NCI-H187 treated with DMSO at 0.1 percent for 48 hours (cell line): ENCODE data around the gene TOX2.

ENCODE experiments used
- DNase-seq: peaks from one replicate; lab custom pipeline; 2025; lab: John Stamatoyannopoulos, UW

TOX2 gene

DNA sequence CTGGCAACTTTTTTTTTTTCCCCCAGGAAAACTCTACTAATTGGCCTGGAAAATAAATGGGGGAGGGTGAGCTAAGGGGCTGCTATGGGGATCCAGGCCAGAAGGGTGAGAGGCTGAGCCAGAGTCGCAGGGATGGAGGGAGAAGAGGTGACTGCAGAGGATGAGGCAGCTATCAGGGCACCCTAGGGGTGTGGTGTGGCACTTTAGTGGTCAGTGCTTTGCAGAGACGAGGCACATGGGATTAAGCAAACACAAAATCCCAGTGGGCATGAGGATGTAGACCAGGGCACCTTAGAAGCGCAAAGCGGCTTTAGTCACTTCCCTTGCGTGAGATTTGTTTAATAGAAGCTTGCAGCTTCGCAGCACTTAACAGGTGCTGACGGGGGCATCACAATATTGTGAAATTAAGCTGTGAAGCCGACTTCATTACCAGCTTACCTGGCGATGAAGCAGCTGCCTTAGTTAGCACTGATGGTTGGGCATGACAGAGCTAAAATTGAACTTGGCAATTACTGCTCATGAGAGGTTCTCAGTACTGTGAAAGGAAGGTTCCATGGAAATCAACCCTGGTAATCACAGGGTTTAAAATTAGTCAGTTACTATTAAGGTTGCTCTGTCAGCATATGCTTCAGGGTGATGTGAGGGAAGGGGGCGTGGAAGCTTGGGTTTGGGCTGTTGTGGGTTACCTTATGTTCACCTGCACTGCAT lies 26.0 kb downstream of the TOX2 start:
- DNase-seq = no peak

DNA sequence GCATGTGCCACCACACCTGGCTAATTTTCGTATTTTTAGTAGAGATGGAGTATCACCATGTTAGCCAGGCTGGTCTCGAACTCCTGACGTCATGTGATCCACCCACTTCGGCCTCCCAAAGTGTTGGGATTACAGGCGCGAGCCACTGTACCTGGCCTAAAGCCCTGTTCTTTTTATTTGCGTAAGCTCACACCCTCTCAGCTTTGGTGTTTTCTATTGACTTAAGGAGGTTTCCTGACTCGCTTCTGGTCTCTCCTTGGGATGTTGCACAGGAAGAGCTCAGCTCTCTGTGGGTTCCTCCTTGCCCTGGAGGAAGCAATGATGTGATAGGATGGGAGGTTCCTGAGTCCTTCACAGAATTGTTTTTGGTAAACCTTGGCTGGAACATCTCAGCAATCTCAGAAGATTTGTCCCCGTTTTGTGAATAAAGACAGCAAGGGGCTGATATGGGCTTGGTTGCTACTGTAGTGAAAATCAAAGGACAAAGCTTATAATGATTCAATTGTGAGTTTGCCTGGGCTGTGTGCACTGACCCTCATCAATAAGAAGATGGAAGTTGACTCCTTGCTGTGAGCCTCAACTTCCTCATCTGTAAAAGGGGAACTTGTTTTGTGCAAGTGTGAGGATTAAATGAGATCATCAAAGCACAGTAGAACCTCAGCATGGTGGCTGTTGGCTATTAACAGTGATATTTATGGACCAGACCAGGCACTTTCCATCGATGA lies 27.0 kb downstream of the TOX2 start:
- no peak for DNase-seq

DNA sequence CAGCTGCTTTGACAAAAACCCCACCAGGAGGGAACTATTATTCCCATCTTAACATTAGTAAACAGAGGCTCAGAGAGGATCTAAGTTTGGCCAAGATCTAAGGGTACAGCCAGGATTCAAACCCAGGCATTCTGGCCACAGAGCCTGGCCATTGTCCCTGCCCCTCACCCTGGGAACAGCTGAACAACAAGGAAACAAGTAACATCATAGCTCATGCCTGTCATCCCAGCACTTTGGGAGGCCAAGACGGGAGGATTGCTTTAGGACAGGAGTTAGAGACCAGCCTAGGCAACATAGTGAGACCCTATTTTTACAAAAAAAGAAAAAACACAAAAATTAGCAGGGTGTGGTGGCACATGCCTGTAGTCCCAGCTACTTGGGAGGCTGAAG lies 27.5 kb downstream of the TOX2 start:
- DNase-seq = no peak

- no peak for DNase-seq
Observed at GRCh38 chr20:43942667-43943285, 28.1 kb downstream of the TOX2 start.

GRCh38 chr20:43943725-43944124 lies 29.1 kb downstream of the TOX2 start:
- DNase-seq = no peak

DNA sequence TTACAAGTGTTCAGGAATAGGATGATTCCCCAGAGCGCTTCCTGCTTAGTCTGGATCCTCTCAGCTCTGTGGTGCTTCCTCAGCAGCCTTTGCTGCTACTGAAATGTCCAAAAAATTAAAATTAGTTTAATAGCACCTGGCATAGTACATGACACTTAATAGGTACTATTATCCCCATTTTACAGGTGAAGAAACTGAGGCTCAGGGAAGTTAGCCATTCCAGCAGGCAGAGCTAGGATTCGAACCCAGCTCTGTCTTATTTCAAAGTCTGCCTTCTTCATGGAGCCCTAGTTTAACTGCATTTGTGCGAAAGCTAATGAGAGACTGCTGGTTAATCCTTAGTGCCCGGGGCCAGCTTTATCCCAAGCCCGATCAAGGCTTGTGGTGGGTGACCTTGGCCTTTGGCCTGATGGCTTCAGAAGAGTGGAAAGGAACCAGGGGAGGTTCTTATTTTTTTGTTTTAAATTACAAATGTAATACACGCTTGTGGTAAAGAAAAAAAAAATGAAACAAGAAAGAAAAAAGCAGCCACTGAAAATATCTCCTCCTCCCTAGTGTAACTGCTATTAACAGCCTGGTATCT lies 30.1 kb downstream of the TOX2 start:
- DNase-seq = no peak

DNA sequence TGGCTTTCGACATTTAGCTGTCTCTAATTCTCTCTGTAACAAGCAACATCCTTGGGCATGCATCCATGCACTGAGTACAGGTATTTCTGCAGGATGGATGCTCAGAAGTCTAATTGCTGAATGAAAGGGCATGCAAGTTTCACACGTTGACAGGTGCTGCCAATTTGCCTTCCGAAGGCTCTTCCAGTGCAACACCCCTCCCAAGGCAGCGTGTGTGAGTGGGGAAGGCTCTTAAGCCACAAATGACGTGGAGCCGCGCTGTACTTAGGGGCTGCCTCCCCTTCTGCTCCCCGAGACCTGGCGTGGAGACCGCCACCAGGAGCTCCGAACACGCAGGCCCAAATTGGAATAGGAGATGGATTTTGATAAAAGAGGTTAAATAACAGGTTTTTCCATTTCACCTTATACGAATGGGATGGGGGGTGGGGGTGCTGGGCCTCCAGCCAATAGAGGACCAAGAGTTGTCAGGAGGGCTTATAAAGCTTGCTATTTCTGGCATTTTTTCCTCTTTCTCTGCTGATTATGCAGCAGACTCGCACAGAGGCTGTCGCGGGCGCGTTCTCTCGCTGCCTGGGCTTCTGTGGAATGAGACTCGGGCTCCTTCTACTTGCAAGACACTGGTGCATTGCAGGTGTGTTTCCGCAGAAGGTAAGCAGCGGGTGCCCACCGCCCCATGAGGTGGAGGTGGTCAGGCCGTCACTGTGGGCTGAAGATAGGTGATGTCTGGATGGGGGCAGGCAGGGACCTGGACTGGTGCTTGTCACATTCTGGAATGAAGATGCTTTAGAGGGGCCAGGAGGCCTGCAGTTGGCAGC lies 30.9 kb downstream of the TOX2 start:
- DNase-seq = no peak

- DNase-seq = no peak
Observed at GRCh38 chr20:43946206-43946491, 31.5 kb downstream of the TOX2 start.

GRCh38 chr20:43946659-43947315 lies 32.1 kb downstream of the TOX2 start:
- no peak for DNase-seq

DNA sequence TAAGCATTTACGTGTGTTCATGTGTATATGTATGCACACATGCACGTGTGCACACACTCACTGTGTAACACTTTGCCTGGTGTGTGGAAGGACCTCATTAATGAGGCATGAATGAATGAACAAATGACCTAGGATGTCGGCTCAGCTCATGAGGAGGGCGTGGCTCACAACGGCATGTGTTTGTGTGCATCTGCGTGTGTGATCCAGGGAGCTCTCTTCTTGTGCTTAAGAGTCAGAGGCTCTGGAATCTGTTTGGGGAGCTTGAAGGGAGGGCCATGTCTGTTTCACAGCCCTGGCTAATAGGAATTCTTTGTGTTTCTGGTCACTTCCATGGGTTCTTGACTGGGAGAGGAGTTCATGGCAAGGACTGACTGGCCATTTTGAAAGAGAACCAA lies 32.7 kb downstream of the TOX2 start:
- no peak for DNase-seq

DNA sequence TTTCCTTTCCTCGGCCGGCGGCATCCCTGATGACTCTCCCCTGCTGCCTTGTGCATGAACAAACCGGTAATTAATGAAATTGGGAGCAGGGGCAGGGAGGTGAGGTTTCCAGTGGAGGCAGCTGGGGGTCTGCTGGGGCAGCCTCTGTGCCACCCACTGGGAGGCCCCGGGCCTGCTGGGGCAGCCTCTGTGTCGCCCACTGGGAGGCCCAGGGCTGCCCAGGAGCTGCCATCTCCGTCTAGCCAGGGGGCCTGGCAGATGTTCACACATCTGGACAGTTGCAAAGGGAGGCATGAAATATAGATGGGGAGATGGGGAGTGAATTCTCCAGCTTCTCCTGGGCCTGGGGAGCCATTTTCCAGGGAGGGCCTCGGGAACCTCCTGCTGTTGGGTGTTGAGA lies 33.8 kb downstream of the TOX2 start:
- no peak for DNase-seq

DNA sequence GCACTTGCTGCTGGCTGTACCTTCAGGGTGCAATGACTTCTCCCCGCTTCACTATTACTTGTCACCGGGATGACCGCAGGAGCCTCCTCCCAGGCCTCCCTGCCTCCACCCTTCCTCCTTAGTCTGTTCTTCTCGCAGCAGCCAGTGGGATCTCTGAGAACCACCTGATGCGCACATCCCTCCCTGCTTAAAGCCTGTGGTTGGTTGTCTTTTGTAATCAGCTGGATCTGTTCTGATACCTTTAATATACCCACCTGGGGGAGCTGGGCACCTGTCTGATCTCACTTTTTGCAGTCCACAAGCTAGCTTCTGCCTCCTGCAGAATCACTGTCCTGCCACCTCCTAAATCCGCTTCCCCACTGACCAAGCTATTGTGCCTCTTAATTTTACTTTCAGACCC lies 34.6 kb downstream of the TOX2 start:
- no peak for DNase-seq

GRCh38 chr20:43949741-43950618 lies 35.3 kb downstream of the TOX2 start:
- DNase-seq = no peak

DNA sequence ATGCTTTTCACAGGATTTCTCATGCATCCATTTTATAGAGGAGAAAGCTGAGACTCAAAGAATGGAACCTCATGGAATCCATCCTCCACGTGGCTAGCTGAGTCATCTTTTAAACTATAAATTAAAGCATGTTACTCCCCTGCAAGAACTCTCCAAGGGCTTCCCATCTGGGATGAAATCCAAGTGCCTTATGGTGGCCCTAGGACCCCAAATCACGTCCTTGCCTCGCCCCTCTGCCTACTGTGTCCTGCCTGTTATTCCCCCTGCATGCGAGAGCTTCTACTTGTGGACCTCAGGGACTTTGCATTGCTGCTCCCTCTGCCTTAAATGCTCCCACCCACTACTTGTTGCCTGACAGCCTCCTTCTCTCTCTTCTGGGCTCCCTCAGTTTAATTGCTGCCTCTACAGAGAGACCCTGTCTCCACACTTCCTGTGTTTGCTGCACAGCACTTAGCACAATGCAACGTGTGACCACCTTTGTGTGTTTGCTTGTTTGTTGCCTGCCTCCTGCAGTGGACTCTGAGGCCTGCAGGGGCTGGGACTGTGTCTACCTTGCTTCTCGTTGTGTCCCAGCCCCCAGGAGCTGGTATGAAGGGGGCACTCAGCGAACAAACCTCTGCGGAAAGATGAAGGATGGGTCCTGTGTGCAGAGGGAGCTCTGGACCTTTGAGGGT lies 39.4 kb downstream of the TOX2 start:
- no peak for DNase-seq

DNA sequence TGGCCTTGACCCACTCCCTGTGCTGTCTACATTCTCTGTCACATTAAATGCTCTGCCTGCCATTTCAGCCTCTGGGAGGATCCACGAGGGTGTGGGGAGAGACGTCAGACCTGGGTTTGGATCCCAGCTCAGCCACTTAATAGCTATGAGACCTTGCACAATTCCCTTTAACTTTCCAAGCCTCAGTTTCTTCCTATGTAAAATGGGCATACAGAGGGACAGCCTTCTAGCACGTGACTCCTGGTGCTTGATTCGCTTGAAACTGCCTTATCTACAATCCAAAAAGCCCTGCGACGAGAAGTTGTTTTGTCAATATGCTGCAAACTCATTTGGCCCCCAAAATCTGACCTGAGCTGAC lies 40.0 kb downstream of the TOX2 start:
- no peak for DNase-seq

DNA sequence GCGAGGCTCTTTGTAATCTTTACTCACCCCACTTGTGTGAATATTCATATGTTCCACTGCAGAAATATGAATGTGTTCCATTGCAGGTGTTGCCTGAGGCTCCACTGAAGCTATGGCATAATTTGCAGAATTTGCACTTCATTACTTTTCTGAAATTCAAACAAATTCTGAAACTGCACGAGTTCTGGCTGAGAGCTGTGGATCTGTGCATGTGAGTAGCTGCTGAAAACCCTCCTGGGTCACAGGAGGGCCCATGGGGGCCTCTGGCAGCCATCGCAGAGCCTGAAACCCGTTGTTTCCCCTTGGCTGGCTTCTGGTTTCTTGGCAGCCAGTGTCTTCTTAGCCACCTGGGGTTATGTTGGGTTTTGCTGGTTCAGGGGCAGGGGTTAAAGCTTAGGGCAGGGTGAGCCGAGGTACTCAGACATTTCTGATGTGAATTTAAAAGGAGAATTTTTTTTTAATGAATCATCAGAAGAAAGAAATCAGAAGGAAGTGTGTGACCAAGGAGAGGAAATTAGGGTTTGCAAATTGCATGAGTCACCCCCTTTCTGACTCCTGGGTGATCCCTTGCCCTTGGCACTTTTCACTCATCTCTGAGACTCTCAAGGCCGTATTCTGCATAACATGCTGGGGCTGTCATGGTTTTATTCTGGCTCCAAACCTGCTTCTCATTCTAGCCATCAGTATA lies 40.6 kb downstream of the TOX2 start:
- no peak for DNase-seq

DNA sequence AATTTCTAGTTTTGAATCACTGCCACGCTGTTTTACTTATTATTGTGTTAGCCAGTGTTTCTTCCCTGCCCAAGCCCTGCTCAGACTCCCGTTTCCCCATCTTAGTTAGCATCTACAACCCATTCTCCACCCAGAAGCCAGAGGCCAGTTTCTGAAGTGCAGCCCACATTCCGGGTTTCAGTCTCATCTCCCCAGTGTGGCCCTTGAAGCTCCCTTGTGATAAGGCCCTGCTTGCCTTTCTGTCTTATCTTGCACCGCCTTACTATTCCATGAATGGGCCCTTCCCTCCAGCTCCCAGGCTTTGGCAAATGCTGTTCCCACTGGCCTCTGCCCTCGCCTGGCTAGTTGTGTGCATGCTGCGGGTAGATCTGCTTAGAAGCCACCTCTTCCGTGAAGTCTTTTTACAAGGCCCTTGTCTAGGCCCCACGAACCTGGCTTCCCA lies 41.1 kb downstream of the TOX2 start:
- DNase-seq = no peak

- no peak for DNase-seq
Observed at GRCh38 chr20:43957392-43957791, 42.7 kb downstream of the TOX2 start.

DNA sequence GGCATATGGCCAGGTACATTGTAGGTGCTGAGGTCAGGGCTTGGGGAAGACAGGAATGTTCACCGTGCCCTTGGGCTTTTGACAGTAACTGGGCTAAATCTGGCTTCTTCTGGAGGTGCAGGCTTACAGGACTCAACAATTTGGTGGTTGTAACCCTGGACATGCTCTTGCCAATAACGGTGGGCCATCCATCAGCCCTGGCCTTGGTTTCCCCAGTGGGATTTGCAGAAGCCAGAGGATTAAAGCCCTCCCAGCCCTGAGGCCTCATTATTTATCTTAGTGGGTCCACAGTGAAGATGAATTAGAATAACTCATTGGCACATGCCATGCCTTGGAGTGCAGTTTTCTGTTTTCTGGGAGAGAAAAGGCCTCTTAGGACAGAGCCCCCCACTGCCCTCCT lies 44.0 kb downstream of the TOX2 start:
- DNase-seq = no peak
